ENCODE measurements around the gene UFSP1.

Gene UFSP1

DNA sequence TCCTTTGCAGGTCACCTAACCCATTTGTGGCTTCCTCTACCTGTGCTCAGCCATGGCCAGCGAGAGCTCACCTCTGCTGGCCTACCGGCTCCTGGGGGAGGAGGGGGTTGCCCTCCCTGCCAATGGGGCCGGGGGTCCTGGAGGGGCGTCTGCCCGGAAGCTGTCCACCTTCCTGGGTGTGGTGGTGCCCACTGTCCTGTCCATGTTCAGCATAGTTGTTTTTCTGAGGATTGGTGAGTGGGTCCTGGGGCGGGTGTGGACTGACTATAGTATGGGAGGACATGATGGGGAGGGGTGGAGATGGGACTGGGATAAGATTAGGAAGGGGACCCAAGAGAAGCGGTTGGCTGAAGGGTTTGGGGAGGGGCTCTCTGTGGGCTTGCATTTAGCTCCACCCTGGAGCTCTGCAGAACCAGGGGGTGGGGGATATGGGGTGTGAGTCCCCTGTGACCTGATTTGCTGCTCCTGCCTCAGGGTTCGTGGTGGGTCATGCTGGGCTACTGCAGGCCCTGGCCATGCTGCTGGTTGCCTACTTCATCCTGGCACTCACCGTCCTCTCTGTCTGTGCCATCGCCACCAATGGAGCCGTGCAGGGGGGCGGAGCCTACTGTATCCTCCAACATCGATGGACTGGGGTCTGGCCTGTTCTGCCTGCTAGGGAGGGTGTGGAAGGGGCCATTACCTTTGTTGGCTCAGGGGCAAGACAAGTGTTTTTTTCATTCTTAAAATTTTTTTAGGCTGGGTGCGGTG lies 35.2 kb downstream of the UFSP1 start:
- no peak for DNase-seq

DNA sequence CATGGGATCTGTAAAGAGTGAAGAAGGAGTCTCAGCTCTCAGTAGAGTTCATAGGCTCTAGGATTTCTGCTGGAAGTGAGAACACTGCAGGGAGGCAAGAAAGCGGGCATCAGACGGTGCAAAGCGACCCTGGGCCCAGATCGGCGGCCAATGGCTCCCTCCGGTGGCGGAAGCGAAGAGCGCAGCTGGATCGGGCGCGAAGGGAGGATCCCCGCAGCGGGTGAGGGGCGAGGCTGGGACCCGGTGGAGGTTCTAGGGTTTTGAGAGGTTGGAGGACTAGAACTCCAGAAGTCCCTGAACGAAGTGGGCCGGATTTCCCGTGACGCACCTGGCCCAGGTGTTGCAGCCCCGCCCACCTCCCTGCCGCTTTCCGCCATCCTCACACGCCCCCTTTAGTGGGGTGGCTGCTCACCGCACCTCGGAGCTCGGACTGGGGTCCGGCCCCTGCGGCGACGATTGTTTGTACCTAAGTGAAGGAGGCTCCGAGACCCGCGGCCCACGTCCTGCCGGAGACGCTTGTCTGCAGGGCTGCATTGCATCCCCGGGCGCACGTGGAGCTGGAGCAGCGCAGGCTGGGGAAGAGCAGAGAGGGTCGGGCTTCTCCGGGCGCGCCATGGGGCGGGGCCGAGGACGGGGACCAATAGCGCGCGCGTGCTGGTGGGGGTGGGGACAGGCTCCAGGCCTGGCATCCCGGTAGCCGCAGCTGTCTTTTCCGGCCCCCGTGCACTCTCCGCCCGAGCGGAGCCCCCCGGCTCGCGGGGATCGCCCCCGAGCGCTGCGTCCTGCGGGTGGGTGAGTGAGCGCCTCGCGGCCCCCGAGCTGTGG lies 37.3 kb downstream of the UFSP1 start, which contains the start of gene SLC12A9:
SLC12A9 (plus strand) TSS at position 666 of the 825 bp plus-strand sequence. CDS start 1,485 bp downstream, outside the sequence.
- peak; percentile 89 for DNase-seq

DNA sequence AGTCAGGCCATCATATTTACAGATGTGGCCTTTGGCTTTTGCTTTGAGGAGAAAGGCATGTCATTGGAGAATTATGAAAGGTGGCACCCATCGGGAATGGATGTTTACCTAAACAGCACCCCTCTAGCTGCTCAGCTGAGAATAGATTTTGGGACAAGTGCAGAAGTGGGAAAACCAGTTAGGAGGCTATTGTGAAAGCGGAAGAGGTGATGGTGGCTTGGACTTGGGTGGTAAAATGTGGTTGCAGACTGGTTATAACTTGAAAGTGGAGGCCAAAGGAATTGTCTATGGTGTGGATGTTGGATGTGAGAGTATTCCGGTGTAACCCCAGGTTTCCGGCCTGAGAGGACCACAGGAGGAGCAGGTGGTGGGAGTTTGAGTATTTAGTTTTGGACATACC lies 42.2 kb downstream of the UFSP1 start:
- no peak for DNase-seq

DNA sequence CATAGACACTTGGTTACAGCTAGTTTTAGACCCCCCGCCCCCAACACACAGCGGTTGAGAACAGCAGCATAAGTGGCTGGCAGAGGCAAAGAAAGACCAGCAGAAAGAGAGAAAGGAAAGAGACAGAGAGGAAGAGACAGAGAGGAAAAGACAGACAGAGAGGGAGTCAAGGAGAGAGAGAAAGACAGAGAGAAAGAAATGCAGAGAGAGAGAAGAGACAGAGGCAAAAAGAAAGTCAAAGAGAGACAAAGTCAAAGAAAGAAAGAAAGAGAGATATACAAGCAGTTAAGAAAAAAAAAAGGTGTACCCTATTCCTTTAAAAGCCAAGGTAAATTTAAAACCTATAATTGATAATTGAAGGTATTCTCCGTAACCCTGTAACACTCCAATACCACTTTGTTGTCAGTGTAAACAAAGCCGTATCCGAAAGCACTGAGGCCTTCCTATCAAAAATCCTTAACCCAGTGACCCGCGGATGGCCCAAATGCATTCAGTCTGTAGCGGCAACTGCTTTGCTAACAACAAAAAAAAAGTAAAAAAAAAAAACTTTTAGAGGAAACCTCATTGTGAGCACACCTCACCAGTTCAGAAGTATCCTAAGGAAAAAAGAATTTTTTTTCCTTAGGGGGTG lies 48.9 kb downstream of the UFSP1 start:
- no peak for DNase-seq

DNA sequence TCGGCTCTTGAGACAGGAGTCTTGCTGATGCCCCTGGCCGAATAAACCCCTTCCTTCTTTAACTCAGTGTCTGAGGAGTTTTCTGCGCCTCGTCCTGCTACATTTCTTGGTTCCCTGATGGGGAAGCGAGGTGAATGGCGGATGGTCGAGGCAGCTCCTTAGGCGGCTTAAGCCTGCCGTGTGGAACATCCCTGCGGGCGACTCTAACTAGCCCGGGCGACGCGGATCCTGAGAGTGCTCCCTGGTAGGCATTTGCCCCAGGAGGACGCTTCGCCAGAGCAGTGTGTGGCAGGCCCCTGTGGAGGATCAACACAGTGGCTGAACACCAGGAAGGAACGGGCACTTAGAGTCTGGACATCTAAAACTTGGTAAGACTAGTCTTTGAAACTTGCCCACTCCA lies 50.2 kb downstream of the UFSP1 start:
- no peak for DNase-seq
